ENCODE measurements around the gene TRAF7. TPM values are rescaled to one million over a fixed set of nuclear protein-coding genes. Genes with fewer than 3 reads are reported as not detected.

The TRAF7 gene
- total RNA-seq, 1 donor from 2014 or later = 26.0 TPM

GRCh38 chr16:2176047-2176446 is 20.5 kb downstream of the TRAF7 start:
- no peak overlapping the region for H3K4me3 ChIP-seq
- intact Hi-C loops (cut with micrococcal nuclease) = no loop called here
- H3K36me3 ChIP-seq = peaks cover 65% of the 10 kb centered on the region
- H3K9me3 ChIP-seq (replicated peaks) = no peaks in the 10 kb centered on the region
- no peak for TF ChIP-seq CTCF (IDR thresholded peaks at IDR 0.05; ENCODE audit: borderline replicate concordance)
- no peak overlapping the region for H3K27ac ChIP-seq (replicated peaks)
- no peaks in the 10 kb centered on the region for H3K4me1 ChIP-seq
- no peak for DNase-seq
- peaks cover 7% of the 10 kb centered on the region for H3K27me3 ChIP-seq (ENCODE audit: low read depth)

- Histone ChIP-seq H3K9me3 (replicated peaks) (no peaks in the 10 kb centered on the region), H3K36me3 (peaks cover 54% of the 10 kb centered on the region), H3K4me3 (no peak overlapping the region), H3K4me1 (no peaks in the 10 kb centered on the region), H3K27ac (replicated peaks) (no peak overlapping the region), H3K27me3 (ENCODE audit: low read depth) (peaks cover 7% of the 10 kb centered on the region)
- DNase-seq = no peak
- intact Hi-C loops (cut with micrococcal nuclease) = no loop called here
- no peak for TF ChIP-seq CTCF (IDR thresholded peaks at IDR 0.05; ENCODE audit: borderline replicate concordance)
These were observed 21.5 kb downstream of the TRAF7 start for GRCh38 chr16:2177101-2177500.

- TF ChIP-seq CTCF (IDR thresholded peaks at IDR 0.05; ENCODE audit: borderline replicate concordance) = no peak
- H3K27me3 ChIP-seq (ENCODE audit: low read depth) = peaks cover 7% of the 10 kb centered on the region
- intact Hi-C loops (cut with micrococcal nuclease) = no loop called here
- H3K9me3 ChIP-seq (replicated peaks) = no peaks in the 10 kb centered on the region
- no peaks in the 10 kb centered on the region for H3K4me1 ChIP-seq
- DNase-seq = no peak
- peaks cover 52% of the 10 kb centered on the region for H3K36me3 ChIP-seq
- H3K4me3 ChIP-seq = no peak overlapping the region
- H3K27ac ChIP-seq (replicated peaks) = no peak overlapping the region
These were observed 22.0 kb downstream of the TRAF7 start for GRCh38 chr16:2177561-2177960.

GRCh38 chr16:2178321-2179106 is 22.9 kb downstream of the TRAF7 start:
- Histone ChIP-seq H3K27ac (replicated peaks) (no peak overlapping the region), H3K4me3 (no peak overlapping the region), H3K36me3 (peaks cover 45% of the 10 kb centered on the region), H3K9me3 (replicated peaks) (no peaks in the 10 kb centered on the region), H3K27me3 (ENCODE audit: low read depth) (peaks cover 7% of the 10 kb centered on the region), H3K4me1 (no peaks in the 10 kb centered on the region)
- intact Hi-C loops (cut with micrococcal nuclease) = no loop called here
- TF ChIP-seq CTCF (IDR thresholded peaks at IDR 0.05; ENCODE audit: borderline replicate concordance) = no peak
- no peak for DNase-seq

GRCh38 chr16:2179107-2179501 is 23.5 kb downstream of the TRAF7 start:
- intact Hi-C loops (cut with micrococcal nuclease) = no loop called here

More at GRCh38 chr16:2179107-2179501, 23.5 kb downstream of the TRAF7 start:
- H3K27me3 ChIP-seq (ENCODE audit: low read depth) = peaks cover 7% of the 10 kb centered on the region
- no peak overlapping the region for H3K27ac ChIP-seq (replicated peaks)
- TF ChIP-seq CTCF (IDR thresholded peaks at IDR 0.05; ENCODE audit: borderline replicate concordance) = no peak
- H3K36me3 ChIP-seq = peaks cover 39% of the 10 kb centered on the region
- H3K4me1 ChIP-seq = no peaks in the 10 kb centered on the region
- no peak for DNase-seq
- no peaks in the 10 kb centered on the region for H3K9me3 ChIP-seq (replicated peaks)
- no peak overlapping the region for H3K4me3 ChIP-seq

All from left ventricle myocardium inferior (tissue), 1 donor.